HG03095 (cell line): ENCODE measurements around the gene HCN4.

ENCODE experiments used
- ATAC-seq: cut with Tn5 transposase; IDR thresholded peaks from one replicate; pipeline ENCODE4 v1.9.1; 2021; ENCODE audit warnings: moderate library complexity; ENCODE audit not compliant: unreplicated experiment

The HCN4 gene

GRCh38 chr15:73328149-73328820 is 40.5 kb downstream of the HCN4 start:
- no peak for ATAC-seq

GRCh38 chr15:73326157-73326556 is 42.6 kb downstream of the HCN4 start:
- ATAC-seq = no peak

GRCh38 chr15:73325191-73325861 is 43.4 kb downstream of the HCN4 start:
- no peak for ATAC-seq

GRCh38 chr15:73324496-73325170 is 44.1 kb downstream of the HCN4 start:
- ATAC-seq = no peak

- no peak for ATAC-seq
Measured at GRCh38 chr15:73323956-73324355, 44.8 kb downstream of the HCN4 start.

GRCh38 chr15:73323374-73323955 is 45.3 kb downstream of the HCN4 start:
- no peak for ATAC-seq

GRCh38 chr15:73322665-73323373 is 45.9 kb downstream of the HCN4 start:
- ATAC-seq = no peak

GRCh38 chr15:73321496-73322450 is 47.0 kb downstream of the HCN4 start:
- ATAC-seq = no peak

GRCh38 chr15:73320619-73321180 is 48.1 kb downstream of the HCN4 start:
- no peak for ATAC-seq

GRCh38 chr15:73319460-73320245 is 49.1 kb downstream of the HCN4 start:
- no peak for ATAC-seq

- no peak for ATAC-seq
Measured at GRCh38 chr15:73318463-73319351, 50.1 kb downstream of the HCN4 start.

GRCh38 chr15:73317651-73318462 is 50.9 kb downstream of the HCN4 start:
- ATAC-seq = no peak

GRCh38 chr15:73313861-73314260 is 54.9 kb downstream of the HCN4 start:
- no peak for ATAC-seq

- no peak for ATAC-seq
Measured at GRCh38 chr15:73308305-73308704, 60.5 kb downstream of the HCN4 start.

GRCh38 chr15:73305331-73306211 is 63.2 kb downstream of the HCN4 start:
- no peak for ATAC-seq

GRCh38 chr15:73303636-73304035 is 65.1 kb downstream of the HCN4 start:
- no peak for ATAC-seq
